Hepatocyte (in vitro differentiated cells): Measurements from ENCODE around the gene ZNF107.

ENCODE experiments used
- EZH2phosphoT487 ChIP-seq: fragments of 200-600 bp; sonication (generic); IDR thresholded peaks from one replicate; pipeline ENCODE4 v1.6.1; 2018; ENCODE audit warnings: antibody characterized with exemption, mild to moderate bottlenecking, low read depth, moderate library complexity; ENCODE audit not compliant: unreplicated experiment, severe bottlenecking
- TF ChIP-seq, protein P1 (sequence below): fragments of 200-600 bp; sonication (generic); IDR thresholded peaks from 2 replicates; pipeline ENCODE4 v1.5.1; 2016; ENCODE audit warnings: antibody characterized with exemption, mild to moderate bottlenecking; ENCODE audit not compliant: poor library complexity

DNA sequence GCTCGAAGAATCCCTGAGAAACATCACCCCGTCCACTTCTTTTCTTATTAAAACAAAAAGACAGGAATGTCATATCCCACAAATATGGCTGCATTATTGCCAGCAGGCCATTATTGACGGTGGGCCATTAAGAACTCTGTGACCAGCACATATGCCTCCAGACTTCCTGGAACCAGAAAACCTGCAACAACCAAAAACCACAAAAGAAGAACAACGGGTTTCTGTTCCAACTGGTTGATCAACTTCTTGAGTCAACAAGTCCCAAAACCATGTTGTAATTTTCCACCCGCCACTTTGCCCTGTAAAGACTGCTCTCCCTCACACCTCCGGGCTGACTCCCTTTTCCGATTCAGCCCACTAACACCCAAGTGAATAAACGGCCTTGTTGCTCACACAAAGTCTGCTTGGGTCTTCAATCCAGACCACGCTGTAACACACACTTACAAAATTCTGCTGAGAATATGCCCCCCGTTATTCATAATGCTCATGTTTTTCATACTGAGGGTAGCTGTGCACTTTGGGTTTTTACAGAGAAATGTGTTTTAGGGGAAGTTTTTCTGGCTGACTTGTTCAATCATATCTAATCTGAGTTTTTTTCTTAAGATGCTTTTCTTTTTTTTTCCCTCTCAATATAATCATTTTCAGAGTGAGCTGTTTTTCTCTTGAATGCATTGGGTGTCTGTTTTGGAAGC lies 20.7 kb downstream of the ZNF107 start:
- TF ChIP-seq, protein P1, sequence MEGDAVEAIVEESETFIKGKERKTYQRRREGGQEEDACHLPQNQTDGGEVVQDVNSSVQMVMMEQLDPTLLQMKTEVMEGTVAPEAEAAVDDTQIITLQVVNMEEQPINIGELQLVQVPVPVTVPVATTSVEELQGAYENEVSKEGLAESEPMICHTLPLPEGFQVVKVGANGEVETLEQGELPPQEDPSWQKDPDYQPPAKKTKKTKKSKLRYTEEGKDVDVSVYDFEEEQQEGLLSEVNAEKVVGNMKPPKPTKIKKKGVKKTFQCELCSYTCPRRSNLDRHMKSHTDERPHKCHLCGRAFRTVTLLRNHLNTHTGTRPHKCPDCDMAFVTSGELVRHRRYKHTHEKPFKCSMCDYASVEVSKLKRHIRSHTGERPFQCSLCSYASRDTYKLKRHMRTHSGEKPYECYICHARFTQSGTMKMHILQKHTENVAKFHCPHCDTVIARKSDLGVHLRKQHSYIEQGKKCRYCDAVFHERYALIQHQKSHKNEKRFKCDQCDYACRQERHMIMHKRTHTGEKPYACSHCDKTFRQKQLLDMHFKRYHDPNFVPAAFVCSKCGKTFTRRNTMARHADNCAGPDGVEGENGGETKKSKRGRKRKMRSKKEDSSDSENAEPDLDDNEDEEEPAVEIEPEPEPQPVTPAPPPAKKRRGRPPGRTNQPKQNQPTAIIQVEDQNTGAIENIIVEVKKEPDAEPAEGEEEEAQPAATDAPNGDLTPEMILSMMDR, result no peak
- TF ChIP-seq EZH2phosphoT487, result no peak
